ENCODE data around the gene SCAI.

GRCh38 chr9:125028041-125028440 is 115.3 kb downstream of the SCAI start:
- TF ChIP-seq CEBPB (tag; IDR thresholded peaks at IDR 0.05): peak; percentile 71
- no peak for TF ChIP-seq JUN (IDR thresholded peaks at IDR 0.05; ENCODE audit: borderline replicate concordance, low read depth, low read length)
- TF ChIP-seq JUN (CRISPR knock-in tag; IDR thresholded peaks at IDR 0.05; ENCODE audit: borderline replicate concordance): no peak
- no peak for TF ChIP-seq XRCC4 (IDR thresholded peaks at IDR 0.05; ENCODE audit: extremely low read depth, insufficient read depth, insufficient read length)
- no peak for TF ChIP-seq NFYB (IDR thresholded peaks at IDR 0.05; ENCODE audit: extremely low read depth, insufficient read length)
- no peak for TF ChIP-seq POLR2AphosphoS5 (IDR thresholded peaks at IDR 0.05; ENCODE audit: control insufficient read depth, insufficient read depth, low read depth, low read length)
- TF ChIP-seq NCOA2 (IDR thresholded peaks at IDR 0.05; ENCODE audit: partially characterized antibody in 2 of 2): no peak
- TF ChIP-seq CTCF (IDR thresholded peaks at IDR 0.05 in 2 of 3, conservative IDR thresholded peaks at IDR 0.05 in 1 of 3; ENCODE audit: insufficient read depth in 2 of 3, low read depth in 1 of 3, low read length in 3 of 3): no peak
- no peak for TF ChIP-seq ZBTB17 (CRISPR knock-in tag; IDR thresholded peaks at IDR 0.05)
- TF ChIP-seq ATF3 (IDR thresholded peaks at IDR 0.05): no peak
- no peak for TF ChIP-seq ATF3 (CRISPR knock-in tag; conservative IDR thresholded peaks at IDR 0.05)
- TF ChIP-seq TAF1 (IDR thresholded peaks at IDR 0.05; ENCODE audit: control insufficient read depth, extremely low read depth, insufficient read depth, low read length, severe bottlenecking): no peak
- TF ChIP-seq MCM7 (IDR thresholded peaks at IDR 0.05): no peak
- TF ChIP-seq ZBTB34 (CRISPR knock-in tag; IDR thresholded peaks at IDR 0.05): no peak
- no peak for TF ChIP-seq IRF2 (CRISPR knock-in tag; IDR thresholded peaks at IDR 0.05)

Measured in K562 (cell line).